ENCODE results near the gene COL23A1. TPM values are rescaled to one million over a fixed set of nuclear protein-coding genes. Genes with fewer than 3 reads are reported as not detected.

The COL23A1 gene
- total and polyA plus RNA-seq, 8 donors: 0.06 to 0.68 (median 0.33) TPM; not detected in 2

GRCh38 chr5:178398901-178399700 is 191.1 kb downstream of the COL23A1 start:
- no peaks in the 10 kb centered on the region for H3K4me1 ChIP-seq
- ATAC-seq: no peak
- FAIRE-seq: no peak
- DNase-seq: no peak
- WGBS, 2 donors: 21 to 22% methylated on average over 15 of the region's 15 CpGs
- H3K36me3 ChIP-seq: no peaks in the 10 kb centered on the region
- H3K9me3 ChIP-seq: no peaks in the 10 kb centered on the region
- peaks cover 0 to 13% (median 0%) of the 10 kb centered on the region in 4 donors for H3K27me3 ChIP-seq
- no peak overlapping the region for H3K4me3 ChIP-seq
- intact Hi-C loops (cut with DNase I): no loop called here
- no peak overlapping the region for H3K27ac ChIP-seq
- TF ChIP-seq CTCF (IDR thresholded peaks at IDR 0.05): no peak

- Histone ChIP-seq H3K9me3 (no peaks in the 10 kb centered on the region), H3K27me3 (peaks cover 0 to 11% (median 0%) of the 10 kb centered on the region in 4 donors), H3K4me3 (no peak overlapping the region), H3K27ac (no peak overlapping the region), H3K36me3 (no peaks in the 10 kb centered on the region), H3K4me1 (no peaks in the 10 kb centered on the region)
- intact Hi-C loops (cut with DNase I): no loop called here
- FAIRE-seq (no peak), DNase-seq (no peak), ATAC-seq (no peak)
- 45 to 51% methylated on average over 32 to 33 of the region's 33 CpGs for WGBS, 2 donors
- no peak for TF ChIP-seq CTCF (IDR thresholded peaks at IDR 0.05)
These were observed 193.1 kb downstream of the COL23A1 start for GRCh38 chr5:178396796-178397720.

- no peak for FAIRE-seq
- 69 to 75% methylated on average over 3 of the region's 3 CpGs for WGBS, 2 donors
- no peak for ATAC-seq
- no peak overlapping the region for H3K27ac ChIP-seq
- peak in 1 of 6 donors; percentile 35 for DNase-seq
- H3K4me1 ChIP-seq: no peaks in the 10 kb centered on the region
- no peaks in the 10 kb centered on the region for H3K36me3 ChIP-seq
- H3K4me3 ChIP-seq: no peak overlapping the region
- TF ChIP-seq CTCF (IDR thresholded peaks at IDR 0.05): no peak
- intact Hi-C loops (cut with DNase I): no loop called here
- no peaks in the 10 kb centered on the region for H3K27me3 ChIP-seq
- H3K9me3 ChIP-seq: no peaks in the 10 kb centered on the region
These were observed 196.1 kb downstream of the COL23A1 start for GRCh38 chr5:178394074-178394473.

GRCh38 chr5:178392931-178393394 is 197.2 kb downstream of the COL23A1 start:
- intact Hi-C loops (cut with DNase I): no loop called here
- DNase-seq (peak in 1 of 6 donors; percentile 20), FAIRE-seq (no peak), ATAC-seq (peak in 2 of 4 donors; percentile 56 to 65)
- Histone ChIP-seq H3K36me3 (no peaks in the 10 kb centered on the region), H3K9me3 (no peaks in the 10 kb centered on the region), H3K27ac (no peak overlapping the region), H3K4me1 (no peaks in the 10 kb centered on the region), H3K4me3 (no peak overlapping the region), H3K27me3 (no peaks in the 10 kb centered on the region)
- no peak for TF ChIP-seq CTCF (IDR thresholded peaks at IDR 0.05)
- 58 to 65% methylated on average over 11 of the region's 11 CpGs for WGBS, 2 donors
